Transverse colon (tissue), 4 donors: Measurements from ENCODE around the gene CCDC107.

Experiments used
- POLR2AphosphoS5 ChIP-seq, 3 donors: sonication (generic); formaldehyde crosslinking; IDR thresholded peaks; one replicate each; pipeline ENCODE4 v1.6.1; 2016; ENCODE audit warnings: antibody characterized with exemption in 3 of 3
- TF ChIP-seq, protein P1 (sequence below), 5 experiments: fragments of 200-600 bp in 3 of 5; fragments of 450-650 bp in 2 of 5; sonication (generic) in 3 of 5; IDR thresholded peaks; 1 replicate in 2 of 5; 2 replicates in 3 of 5; pipeline ENCODE4 v1.5.1; 2016 to 2017; ENCODE audit warnings: antibody characterized with exemption in 5 of 5, inconsistent platforms in 3 of 5, mild to moderate bottlenecking in 2 of 5, moderate library complexity in 1 of 5

GRCh38 chr9:35616681-35617459, 41.2 kb upstream of the CCDC107 start:
- TF ChIP-seq, protein P1, sequence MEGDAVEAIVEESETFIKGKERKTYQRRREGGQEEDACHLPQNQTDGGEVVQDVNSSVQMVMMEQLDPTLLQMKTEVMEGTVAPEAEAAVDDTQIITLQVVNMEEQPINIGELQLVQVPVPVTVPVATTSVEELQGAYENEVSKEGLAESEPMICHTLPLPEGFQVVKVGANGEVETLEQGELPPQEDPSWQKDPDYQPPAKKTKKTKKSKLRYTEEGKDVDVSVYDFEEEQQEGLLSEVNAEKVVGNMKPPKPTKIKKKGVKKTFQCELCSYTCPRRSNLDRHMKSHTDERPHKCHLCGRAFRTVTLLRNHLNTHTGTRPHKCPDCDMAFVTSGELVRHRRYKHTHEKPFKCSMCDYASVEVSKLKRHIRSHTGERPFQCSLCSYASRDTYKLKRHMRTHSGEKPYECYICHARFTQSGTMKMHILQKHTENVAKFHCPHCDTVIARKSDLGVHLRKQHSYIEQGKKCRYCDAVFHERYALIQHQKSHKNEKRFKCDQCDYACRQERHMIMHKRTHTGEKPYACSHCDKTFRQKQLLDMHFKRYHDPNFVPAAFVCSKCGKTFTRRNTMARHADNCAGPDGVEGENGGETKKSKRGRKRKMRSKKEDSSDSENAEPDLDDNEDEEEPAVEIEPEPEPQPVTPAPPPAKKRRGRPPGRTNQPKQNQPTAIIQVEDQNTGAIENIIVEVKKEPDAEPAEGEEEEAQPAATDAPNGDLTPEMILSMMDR (IDR thresholded peaks at IDR 0.05) = peak in 1 of 5 experiments; percentile 17
- no peak for TF ChIP-seq POLR2AphosphoS5 (IDR thresholded peaks at IDR 0.05)
